ENCODE results near the gene PYROXD2.

DNA sequence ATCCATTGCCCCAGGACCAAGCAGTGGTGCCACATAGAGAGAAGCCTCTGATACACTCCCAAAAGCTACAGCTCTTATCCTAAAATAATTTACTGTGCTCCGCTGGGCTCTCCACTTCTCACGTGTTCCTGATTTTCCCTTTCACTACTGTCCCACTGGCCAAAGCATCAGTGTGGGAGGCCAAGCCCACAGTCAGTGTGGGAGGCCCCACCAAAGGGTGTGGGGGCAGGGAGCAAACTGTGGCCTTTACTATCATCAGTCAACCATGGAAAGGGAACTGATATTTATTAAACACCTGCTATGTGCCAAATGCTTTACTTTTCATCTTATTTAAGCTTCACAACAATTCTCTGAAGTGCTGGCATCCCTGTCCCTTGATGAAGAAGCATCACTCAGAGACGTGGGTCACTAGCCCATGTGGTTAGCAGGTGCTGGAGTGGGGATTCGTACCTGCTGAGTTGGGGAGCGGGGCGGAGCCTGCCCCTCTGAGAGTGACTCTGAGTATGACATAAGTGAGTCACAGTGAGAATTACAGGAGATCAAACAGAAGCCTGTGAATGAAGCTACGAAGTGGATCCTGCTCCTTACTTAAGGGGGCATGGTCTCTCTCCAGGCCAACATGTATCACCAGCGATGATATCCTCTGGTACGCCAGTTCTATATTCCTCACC is 50.4 kb downstream of the PYROXD2 start:
- TF ChIP-seq, protein P1, sequence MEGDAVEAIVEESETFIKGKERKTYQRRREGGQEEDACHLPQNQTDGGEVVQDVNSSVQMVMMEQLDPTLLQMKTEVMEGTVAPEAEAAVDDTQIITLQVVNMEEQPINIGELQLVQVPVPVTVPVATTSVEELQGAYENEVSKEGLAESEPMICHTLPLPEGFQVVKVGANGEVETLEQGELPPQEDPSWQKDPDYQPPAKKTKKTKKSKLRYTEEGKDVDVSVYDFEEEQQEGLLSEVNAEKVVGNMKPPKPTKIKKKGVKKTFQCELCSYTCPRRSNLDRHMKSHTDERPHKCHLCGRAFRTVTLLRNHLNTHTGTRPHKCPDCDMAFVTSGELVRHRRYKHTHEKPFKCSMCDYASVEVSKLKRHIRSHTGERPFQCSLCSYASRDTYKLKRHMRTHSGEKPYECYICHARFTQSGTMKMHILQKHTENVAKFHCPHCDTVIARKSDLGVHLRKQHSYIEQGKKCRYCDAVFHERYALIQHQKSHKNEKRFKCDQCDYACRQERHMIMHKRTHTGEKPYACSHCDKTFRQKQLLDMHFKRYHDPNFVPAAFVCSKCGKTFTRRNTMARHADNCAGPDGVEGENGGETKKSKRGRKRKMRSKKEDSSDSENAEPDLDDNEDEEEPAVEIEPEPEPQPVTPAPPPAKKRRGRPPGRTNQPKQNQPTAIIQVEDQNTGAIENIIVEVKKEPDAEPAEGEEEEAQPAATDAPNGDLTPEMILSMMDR (IDR thresholded peaks at IDR 0.05) = no peak
- no peak for TF ChIP-seq POLR2A (IDR thresholded peaks at IDR 0.05)
